ENCODE results near the gene ARHGAP15. TPM values are rescaled to one million over a fixed set of nuclear protein-coding genes. Genes with fewer than 3 reads are reported as not detected.

Gene ARHGAP15
- total and polyA plus RNA-seq, 12 donors = 1.3 to 7.7 (median 2.8) TPM

DNA sequence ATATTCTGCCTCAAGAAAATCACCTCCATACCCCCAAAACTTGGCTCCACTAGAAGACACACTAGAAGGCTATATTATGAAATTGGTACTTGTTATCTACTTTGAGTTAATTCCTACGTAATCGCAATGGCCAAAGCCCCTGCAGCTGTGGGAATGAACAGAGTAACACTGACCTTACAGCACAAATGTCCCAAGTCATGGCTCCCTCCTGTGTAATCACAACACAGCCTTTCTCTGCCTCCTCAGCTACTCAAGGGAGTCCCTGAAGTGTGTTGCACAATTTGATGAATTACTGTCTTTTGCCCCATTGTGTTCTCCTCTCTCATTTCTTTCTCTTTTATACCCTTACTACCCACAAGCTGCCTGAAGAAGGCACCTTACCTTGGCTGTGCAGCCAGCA, 375.2 kb downstream of the ARHGAP15 start:
- WGBS, 2 donors = 88 to 94% methylated on average over 2 of the region's 2 CpGs
- Histone ChIP-seq H3K9me3 (no peaks in the 10 kb centered on the region), H3K27me3 (no peaks in the 10 kb centered on the region), H3K36me3 (no peaks in the 10 kb centered on the region), H3K4me3 (no peak overlapping the region), H3K4me1 (no peaks in the 10 kb centered on the region), H3K27ac (no peak overlapping the region)
- intact Hi-C loops (cut with DNase I) = no loop called here
- peak in 1 of 8 donors; percentile 56 for ATAC-seq
- DNase-seq = no peak
- TF ChIP-seq, protein P1, sequence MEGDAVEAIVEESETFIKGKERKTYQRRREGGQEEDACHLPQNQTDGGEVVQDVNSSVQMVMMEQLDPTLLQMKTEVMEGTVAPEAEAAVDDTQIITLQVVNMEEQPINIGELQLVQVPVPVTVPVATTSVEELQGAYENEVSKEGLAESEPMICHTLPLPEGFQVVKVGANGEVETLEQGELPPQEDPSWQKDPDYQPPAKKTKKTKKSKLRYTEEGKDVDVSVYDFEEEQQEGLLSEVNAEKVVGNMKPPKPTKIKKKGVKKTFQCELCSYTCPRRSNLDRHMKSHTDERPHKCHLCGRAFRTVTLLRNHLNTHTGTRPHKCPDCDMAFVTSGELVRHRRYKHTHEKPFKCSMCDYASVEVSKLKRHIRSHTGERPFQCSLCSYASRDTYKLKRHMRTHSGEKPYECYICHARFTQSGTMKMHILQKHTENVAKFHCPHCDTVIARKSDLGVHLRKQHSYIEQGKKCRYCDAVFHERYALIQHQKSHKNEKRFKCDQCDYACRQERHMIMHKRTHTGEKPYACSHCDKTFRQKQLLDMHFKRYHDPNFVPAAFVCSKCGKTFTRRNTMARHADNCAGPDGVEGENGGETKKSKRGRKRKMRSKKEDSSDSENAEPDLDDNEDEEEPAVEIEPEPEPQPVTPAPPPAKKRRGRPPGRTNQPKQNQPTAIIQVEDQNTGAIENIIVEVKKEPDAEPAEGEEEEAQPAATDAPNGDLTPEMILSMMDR (IDR thresholded peaks at IDR 0.05) = no peak

- no peaks in the 10 kb centered on the region for H3K36me3 ChIP-seq
- DNase-seq = no peak
- TF ChIP-seq, protein P1 (IDR thresholded peaks at IDR 0.05) = no peak
- H3K27ac ChIP-seq = no peak overlapping the region
- no peak for ATAC-seq
- 92% methylated on average over 1 of the region's 1 CpG for WGBS, 2 donors
- no peaks in the 10 kb centered on the region for H3K4me1 ChIP-seq
- no peaks in the 10 kb centered on the region for H3K27me3 ChIP-seq
- H3K9me3 ChIP-seq = no peaks in the 10 kb centered on the region
- H3K4me3 ChIP-seq = no peak overlapping the region
- intact Hi-C loops (cut with DNase I) = no loop called here
These were observed 376.3 kb downstream of the ARHGAP15 start for GRCh38 chr2:143505542-143505941.

GRCh38 chr2:143513081-143513480, 383.9 kb downstream of the ARHGAP15 start:
- intact Hi-C loops (cut with DNase I) = loop anchor here in 1 of 10 donors (10.0 kb wide), 1 partner anchor 78 kb away; no protein-coding TSS in a partner anchor
- Histone ChIP-seq H3K27ac (peak overlapping the region in 2 of 10 donors; percentile 3 to 27), H3K9me3 (peaks cover 0 to 10% (median 0%) of the 10 kb centered on the region in 11 donors), H3K4me3 (no peak overlapping the region), H3K4me1 (peaks cover 0 to 5% (median 0%) of the 10 kb centered on the region in 9 donors), H3K36me3 (no peaks in the 10 kb centered on the region), H3K27me3 (no peaks in the 10 kb centered on the region)
- ATAC-seq (peak in 7 of 8 donors; percentile 80 to 89 (median 83)), DNase-seq (peak; percentile 16 to 32)
- TF ChIP-seq, protein P1 (IDR thresholded peaks at IDR 0.05) = peak; percentile 44 to 77 (median 74)
- 3 to 5% methylated on average over 2 of the region's 2 CpGs for WGBS, 2 donors

GRCh38 chr2:143514413-143514812, 385.2 kb downstream of the ARHGAP15 start:
- no peak for DNase-seq
- no peak for ATAC-seq
- TF ChIP-seq, protein P1 (IDR thresholded peaks at IDR 0.05) = no peak
- peaks cover 0 to 5% (median 0%) of the 10 kb centered on the region in 9 donors for H3K4me1 ChIP-seq
- H3K36me3 ChIP-seq = peaks cover 0 to 7% (median 0%) of the 10 kb centered on the region in 9 donors
- peaks cover 0 to 10% (median 0%) of the 10 kb centered on the region in 11 donors for H3K9me3 ChIP-seq
- intact Hi-C loops (cut with DNase I) = loop anchor here in 1 of 10 donors (10.0 kb wide), 1 partner anchor 80 kb away; no protein-coding TSS in a partner anchor
- no peak overlapping the region for H3K27ac ChIP-seq
- H3K27me3 ChIP-seq = no peaks in the 10 kb centered on the region
- no peak overlapping the region for H3K4me3 ChIP-seq
- WGBS, 2 donors = 39 to 49% methylated on average over 1 of the region's 1 CpG

Measured in heart right ventricle (tissue), 16 donors.